ENCODE data around the gene TNFRSF18. TPM values are rescaled to one million over a fixed set of nuclear protein-coding genes. Genes with fewer than 3 reads are reported as not detected.
A peak's percentile ranks its signal among the peaks of the same experiment; 100 is the strongest.

Gene TNFRSF18
- total RNA-seq, 1 donor, result not detected

GRCh38 chr1:1215881-1216605 lies 9.7 kb upstream of the TNFRSF18 start:
- TF ChIP-seq, protein P1, sequence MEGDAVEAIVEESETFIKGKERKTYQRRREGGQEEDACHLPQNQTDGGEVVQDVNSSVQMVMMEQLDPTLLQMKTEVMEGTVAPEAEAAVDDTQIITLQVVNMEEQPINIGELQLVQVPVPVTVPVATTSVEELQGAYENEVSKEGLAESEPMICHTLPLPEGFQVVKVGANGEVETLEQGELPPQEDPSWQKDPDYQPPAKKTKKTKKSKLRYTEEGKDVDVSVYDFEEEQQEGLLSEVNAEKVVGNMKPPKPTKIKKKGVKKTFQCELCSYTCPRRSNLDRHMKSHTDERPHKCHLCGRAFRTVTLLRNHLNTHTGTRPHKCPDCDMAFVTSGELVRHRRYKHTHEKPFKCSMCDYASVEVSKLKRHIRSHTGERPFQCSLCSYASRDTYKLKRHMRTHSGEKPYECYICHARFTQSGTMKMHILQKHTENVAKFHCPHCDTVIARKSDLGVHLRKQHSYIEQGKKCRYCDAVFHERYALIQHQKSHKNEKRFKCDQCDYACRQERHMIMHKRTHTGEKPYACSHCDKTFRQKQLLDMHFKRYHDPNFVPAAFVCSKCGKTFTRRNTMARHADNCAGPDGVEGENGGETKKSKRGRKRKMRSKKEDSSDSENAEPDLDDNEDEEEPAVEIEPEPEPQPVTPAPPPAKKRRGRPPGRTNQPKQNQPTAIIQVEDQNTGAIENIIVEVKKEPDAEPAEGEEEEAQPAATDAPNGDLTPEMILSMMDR (IDR thresholded peaks at IDR 0.05; ENCODE audit: insufficient read depth, low read depth, low read length), result no peak
- no peak overlapping the region for H3K4me3 ChIP-seq (ENCODE audit: low read depth, low read length)
- DNase-seq (ENCODE audit: low read depth), result no peak

GRCh38 chr1:1215080-1215676 lies 8.8 kb upstream of the TNFRSF18 start:
- TF ChIP-seq, protein P1 (IDR thresholded peaks at IDR 0.05; ENCODE audit: insufficient read depth, low read depth, low read length), result no peak
- no peak for DNase-seq (ENCODE audit: low read depth)
- no peak overlapping the region for H3K4me3 ChIP-seq (ENCODE audit: low read depth, low read length)

DNA sequence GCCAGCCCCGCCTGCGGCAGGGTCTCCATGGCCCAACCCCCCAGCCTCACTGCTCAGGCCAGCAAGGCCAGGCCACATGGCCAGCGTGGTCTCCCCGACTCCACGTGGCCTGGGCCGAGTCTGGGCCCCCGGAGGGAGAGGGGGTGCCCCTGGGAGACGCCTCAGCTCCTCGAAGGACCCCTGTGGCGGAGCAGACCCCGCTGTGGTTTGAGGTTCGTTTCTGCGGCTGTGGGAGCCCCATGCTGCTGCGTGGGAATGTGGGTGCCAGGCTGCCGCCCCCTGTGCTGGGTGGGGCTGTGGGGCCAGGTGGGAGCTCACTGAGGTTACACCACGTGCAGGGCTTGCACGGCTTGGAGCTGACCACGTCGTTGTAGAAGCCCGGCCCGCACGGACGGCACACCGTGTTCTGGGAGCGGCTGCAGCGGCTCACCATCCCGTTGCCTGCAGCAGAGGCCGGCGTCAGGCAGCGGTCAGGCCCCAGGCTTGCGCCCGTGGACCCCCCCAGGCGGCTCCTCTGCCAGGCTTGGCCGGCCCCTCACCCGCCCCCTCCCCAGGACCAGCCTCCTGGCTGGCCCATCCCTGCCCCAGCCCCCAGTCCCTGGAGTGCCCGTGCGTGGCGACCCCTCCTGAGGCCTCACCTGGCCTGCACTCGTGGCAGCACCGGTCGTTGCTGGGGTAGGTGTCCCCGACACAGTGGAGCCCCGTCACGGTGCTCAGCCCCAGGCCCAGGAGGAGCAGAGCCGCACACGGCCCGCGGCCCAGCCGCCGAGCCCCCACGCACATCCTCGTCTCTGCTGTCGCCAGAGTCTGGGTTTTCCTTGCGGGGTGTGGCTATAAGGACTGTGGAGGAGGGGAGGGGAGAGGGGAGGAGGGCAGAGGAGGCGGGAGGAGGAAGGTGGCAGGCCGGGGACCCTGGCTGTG lies 7.2 kb upstream of the TNFRSF18 start, which contains the start of gene TNFRSF4:
TNFRSF4 (minus strand) TSS at position 809 of the 921 bp plus-strand sequence; CDS start at position 783, 26 bp downstream.
- H3K4me3 ChIP-seq (ENCODE audit: low read depth, low read length), result no peak within 1 kb of the TSS
- DNase-seq (ENCODE audit: low read depth), result no peak
- TF ChIP-seq, protein P1 (IDR thresholded peaks at IDR 0.05; ENCODE audit: insufficient read depth, low read depth, low read length), result no peak

DNA sequence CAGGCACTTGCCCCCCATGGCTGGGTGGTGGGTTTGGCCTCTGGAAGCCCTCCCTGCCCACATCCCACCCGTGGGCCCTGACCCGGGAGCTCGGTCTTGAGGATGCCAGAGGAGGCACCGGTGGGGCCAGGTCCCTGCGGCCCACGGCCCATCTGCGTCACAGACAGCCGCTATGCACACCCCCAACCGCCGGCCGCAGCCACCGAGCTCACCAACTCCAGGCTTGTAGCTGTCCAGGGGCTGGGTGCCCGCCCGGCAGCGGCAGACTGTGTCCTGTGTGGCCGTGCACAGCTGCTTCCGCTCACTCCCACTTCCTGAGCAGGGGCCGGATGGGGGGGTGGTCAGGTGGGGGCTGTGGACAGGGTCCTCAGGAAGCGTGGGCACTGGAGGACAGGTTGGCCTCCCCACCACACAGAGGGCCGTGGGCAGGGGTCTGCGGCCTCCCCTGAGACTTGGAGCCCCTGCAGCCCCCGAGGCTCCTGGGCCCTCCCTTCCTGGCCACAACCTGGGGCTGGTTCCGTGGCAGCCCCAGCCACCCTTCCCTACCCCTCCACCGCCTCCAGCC lies 6.5 kb upstream of the TNFRSF18 start:
- no peak overlapping the region for H3K4me3 ChIP-seq (ENCODE audit: low read depth, low read length)
- TF ChIP-seq, protein P1 (IDR thresholded peaks at IDR 0.05; ENCODE audit: insufficient read depth, low read depth, low read length), result no peak

GRCh38 chr1:1211541-1212441 lies 5.4 kb upstream of the TNFRSF18 start:
- no peak for DNase-seq (ENCODE audit: low read depth)
- H3K4me3 ChIP-seq (ENCODE audit: low read depth, low read length), result no peak overlapping the region
- TF ChIP-seq, protein P1 (IDR thresholded peaks at IDR 0.05; ENCODE audit: insufficient read depth, low read depth, low read length), result no peak

More for the DNA sequence above, 6.5 kb upstream of the TNFRSF18 start:
- DNase-seq (ENCODE audit: low read depth), result peak; percentile 17
